Choroid plexus epithelial cell (primary cell): Measurements from ENCODE around the gene HOXB4.

ENCODE experiments used
- DNase-seq: peaks from one replicate; pipeline ENCODE4 v3.0.0-alpha.2; 2010; ENCODE audit warnings: low read depth
- H3K4me3 ChIP-seq: 2 replicates; pipeline ENCODE4 v1.5.1; 2011; ENCODE audit warnings: low read depth, mild to moderate bottlenecking, control low read depth, low read length, moderate library complexity
- CTCF ChIP-seq: conservative IDR thresholded peaks from 2 replicates; pipeline ENCODE4 v1.5.1; 2011; ENCODE audit warnings: low read depth, mild to moderate bottlenecking, control low read depth, inconsistent platforms, low read length, moderate library complexity

HOXB4 gene

GRCh38 chr17:48609033-48609432, 30.9 kb upstream of the HOXB4 start:
- DNase-seq: no peak
- TF ChIP-seq CTCF: no peak
- no peak overlapping the region for H3K4me3 ChIP-seq

DNA sequence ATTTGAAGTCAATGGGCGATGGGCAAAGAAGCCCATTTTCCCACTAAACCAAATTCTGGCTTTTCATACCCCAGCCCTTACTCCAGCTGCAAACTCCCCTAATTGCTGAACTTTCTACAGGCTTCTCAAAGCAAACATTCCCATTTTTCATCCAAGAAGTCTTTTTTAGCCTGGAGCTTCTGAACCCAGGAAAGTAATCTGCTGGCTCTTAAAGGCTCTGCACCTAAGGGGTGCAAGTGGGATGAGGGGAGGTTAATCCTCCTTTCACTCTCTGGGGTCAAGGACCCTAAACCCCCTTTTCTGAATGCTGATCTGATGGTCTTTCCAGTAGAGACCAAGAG, 30.3 kb upstream of the HOXB4 start:
- TF ChIP-seq CTCF: no peak
- no peak for DNase-seq
- H3K4me3 ChIP-seq: no peak overlapping the region

GRCh38 chr17:48606892-48607614, 28.9 kb upstream of the HOXB4 start:
- H3K4me3 ChIP-seq: no peak overlapping the region
- DNase-seq: no peak
- no peak for TF ChIP-seq CTCF

DNA sequence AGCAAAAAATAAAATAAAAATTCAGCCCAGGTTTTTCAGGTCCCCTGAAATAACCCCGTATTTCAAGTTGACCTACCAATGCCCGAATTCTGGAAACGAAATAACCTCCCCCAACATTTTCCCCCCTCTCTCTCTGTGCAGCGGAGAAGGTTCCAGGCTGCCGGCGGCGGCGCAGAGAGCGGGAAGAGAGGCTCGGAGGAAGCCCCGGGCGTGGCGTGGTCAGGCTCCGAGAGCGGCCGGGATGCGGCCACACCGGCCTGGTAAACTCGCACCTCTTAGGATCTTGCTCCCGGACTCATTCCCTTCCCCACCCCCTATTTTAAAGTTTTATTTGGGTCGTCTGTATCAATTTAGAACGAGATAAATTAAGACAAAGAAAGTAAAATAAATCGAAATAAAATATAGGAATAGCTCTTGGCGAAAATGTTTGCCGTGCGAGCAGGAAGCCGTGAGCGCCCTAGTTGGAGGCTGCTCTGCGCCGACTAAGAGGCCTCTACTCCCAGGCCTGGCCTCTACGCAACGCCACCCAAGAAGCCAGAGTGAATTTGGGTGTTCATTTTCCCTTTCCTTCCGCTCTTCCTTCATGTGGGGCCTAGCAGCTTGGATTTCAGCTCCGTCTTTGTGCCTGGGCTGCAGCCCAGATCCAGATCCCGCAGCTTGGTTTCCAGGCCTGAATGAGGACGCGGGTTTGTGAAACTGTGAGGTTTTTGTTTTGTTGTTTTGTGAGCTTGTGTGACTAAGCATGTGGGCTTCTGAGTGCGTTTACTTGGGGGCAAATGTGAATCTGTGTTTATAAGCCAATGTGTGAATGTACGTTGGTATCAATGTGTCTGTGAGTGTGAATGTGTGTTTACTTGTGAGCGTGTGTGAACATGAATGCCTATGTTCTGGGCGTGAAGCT, 28.1 kb upstream of the HOXB4 start:
- no peak for TF ChIP-seq CTCF
- H3K4me3 ChIP-seq: no peak overlapping the region
- DNase-seq: no peak

- no peak overlapping the region for H3K4me3 ChIP-seq
- DNase-seq: no peak
- no peak for TF ChIP-seq CTCF
Observed at GRCh38 chr17:48605409-48605919, 27.3 kb upstream of the HOXB4 start.

GRCh38 chr17:48604770-48605329, 26.7 kb upstream of the HOXB4 start, which contains the start of gene HOXB6:
HOXB6 (minus strand) TSS chr17:48604986; CDS start chr17:48598150, 6,836 bp downstream.
- no peak within 1 kb of the TSS for H3K4me3 ChIP-seq
- no peak for DNase-seq
- TF ChIP-seq CTCF: no peak
